GM20431 (cell line): ENCODE measurements around the gene METTL25.
"Not testable (repeated sequence)": the region's sequence is repeated elsewhere in the genome, so short reads cannot be mapped to it uniquely, and the experiment has no call there.

ENCODE experiments used
- in situ Hi-C: fragments of 300-500 bp; cut with MseI, MboI; formaldehyde crosslinking; loops from one replicate; pipeline ENCODE4 v1.15.0; 2020; ENCODE audit warnings: low sequenced_read_pairs; ENCODE audit not compliant: unreplicated experiment

Gene METTL25, protein sequence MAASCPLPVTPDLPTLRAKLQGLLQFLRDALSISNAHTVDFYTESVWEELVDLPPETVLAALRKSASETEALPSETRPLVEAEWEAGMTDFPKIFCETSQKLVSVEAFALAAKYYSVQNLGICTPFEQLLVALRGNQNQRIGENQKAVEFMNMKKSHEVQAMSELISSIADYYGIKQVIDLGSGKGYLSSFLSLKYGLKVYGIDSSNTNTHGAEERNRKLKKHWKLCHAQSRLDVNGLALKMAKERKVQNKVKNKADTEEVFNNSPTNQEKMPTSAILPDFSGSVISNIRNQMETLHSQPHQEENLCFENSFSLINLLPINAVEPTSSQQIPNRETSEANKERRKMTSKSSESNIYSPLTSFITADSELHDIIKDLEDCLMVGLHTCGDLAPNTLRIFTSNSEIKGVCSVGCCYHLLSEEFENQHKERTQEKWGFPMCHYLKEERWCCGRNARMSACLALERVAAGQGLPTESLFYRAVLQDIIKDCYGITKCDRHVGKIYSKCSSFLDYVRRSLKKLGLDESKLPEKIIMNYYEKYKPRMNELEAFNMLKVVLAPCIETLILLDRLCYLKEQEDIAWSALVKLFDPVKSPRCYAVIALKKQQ

DNA sequence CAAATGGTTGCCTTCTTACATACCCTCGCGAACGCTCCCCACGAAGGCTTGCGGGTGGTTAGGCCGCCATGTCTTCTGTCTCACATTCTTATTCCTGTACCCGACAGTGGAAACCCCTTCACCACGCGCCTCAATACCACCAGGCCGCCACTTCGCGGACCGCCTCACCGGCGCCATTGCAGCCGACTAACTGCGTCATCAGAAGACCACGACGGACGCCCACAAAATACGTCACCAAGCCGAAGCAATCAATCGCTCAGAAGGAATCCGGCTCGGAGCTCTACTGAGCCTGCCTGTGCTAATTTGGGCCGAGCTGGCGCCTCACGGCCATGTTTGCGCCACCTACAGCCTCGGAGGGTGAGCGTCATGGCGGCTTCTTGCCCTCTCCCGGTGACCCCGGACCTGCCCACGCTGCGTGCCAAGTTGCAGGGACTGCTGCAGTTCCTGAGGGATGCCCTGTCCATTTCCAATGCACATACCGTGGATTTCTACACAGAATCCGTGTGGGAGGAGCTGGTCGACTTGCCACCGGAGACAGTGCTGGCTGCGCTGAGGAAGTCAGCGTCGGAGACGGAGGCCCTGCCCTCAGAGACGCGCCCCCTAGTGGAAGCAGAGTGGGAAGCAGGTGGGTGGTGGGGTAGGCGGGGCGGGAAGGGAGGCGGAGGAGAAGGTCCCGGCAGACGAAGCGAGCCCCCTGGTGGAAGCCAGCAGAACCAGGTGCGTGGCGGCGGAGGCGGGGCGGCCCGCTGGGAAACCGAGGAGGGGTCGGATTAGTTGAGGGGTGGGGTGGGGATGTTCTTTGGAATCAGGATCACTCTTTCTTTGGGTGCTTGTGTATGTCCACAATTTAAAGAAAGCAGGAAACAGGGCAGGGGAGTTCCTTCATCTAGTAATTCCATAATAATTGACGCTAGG lies at the start of gene METTL25, which contains the start of gene CCDC59:
Gene METTL25 (plus strand): TSS at position 330 of the 915 bp plus-strand sequence. CDS start 37 bp downstream, at position 367.
Gene CCDC59 (minus strand): TSS at position 188 of the 915 bp plus-strand sequence. CDS start 11 bp downstream, at position 177.
- in situ Hi-C loops = no loop called here

DNA sequence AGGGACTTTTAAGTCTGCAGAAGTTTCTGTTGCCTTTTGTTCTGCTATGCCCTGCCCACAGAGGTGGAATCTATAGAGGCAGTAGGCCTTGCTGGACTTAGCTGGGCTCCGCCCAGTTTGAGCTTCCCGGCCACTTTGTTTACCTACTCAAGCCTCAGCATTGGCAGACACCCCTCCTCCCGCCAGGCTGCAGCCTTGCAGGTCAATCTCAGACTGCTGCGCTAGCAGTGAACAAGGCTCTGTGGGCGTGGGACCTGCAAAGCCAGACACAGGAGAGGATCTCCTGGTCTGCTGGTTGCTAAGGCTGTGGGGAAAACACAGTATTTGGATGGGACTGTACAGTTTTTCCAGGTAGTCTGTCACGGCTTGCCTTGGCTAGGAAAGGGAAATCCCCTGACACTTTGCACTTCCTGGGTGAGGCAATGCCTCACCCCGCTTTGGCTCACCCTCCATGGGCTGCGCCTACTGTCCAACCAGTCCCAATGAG lies 43.9 kb upstream of the METTL25 start:
- in situ Hi-C loops = no loop called here

DNA sequence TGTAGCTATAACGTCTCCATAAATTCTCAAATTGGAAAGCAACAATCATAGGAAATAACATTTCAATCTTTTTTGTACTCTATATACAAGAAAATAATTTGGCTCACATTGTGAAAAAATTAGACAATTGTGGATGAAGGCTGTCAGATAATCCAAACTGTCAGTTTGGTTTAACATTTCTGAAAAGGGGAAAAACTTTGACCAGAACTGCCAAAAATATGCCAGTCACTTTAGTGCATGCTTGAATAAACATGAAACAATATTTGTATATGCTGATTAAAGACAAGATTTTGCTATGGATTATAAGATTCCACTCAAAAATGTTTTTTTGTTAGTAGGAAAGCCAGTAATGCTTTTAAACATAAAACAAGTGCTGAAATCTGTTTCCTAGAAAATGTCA lies 39.1 kb upstream of the METTL25 start:
- in situ Hi-C loops = no loop called here

DNA sequence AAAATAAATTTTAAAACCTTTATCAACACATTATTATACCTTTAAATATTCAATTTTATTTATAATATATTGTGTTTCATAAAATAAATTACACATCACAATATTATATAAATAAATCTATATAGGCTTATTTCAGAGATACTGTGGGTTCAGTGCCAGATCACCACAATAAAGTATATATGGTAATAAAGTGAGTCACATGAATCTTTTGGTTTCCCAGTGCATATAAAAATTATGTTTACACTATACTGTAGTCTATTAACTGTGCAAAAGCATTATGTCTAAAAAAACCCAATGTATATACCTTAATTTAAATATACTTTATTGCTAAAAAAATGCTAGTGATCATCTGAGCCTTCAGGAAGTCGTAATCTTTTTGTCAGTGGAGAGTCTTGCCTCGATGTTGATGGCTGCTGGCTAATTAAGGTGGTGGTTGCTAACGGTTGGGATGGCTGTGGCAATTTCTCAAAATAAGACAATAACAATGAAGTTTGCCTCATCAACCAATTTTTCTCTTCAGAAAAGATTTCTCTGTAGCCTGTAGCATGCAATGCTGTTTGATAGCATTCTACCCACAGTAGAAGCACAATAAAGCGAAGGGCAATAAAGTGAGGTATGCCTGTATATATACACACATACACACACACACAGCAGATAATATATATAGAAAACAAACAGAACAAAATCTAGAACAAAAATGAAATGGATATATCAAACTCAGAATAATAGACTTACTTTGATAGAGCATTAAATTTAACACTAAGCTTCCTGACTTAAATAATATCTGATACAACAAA lies 32.6 kb upstream of the METTL25 start:
- in situ Hi-C loops = loop anchor here (25.0 kb wide), 1 partner anchor 688 kb away; no protein-coding TSS in a partner anchor

DNA sequence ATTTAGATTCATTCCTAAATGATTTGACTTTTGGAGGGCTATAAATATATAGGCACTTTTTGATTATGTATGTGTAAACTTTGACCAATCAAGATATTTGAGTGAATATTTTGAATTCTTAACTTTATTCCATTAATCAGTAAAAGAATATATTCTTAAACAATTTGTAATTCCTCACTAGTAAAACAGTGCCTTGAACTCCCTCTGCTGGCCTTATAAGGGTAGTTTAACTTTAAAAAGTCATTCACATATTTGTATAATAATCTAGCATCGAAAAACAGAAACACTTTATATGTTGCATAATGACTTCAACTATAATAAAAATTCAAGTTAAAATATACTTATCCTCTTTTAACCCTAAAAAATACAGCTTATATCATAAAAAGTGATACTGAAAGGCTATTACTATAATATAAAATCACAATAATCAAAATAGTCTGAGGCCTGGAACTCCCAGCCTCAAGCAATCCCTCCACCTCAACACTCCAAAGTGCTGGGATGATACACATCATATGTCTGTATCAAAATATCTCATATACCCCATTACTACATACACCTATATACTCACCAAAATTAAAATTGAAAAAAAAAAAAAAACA lies 31.3 kb upstream of the METTL25 start:
- in situ Hi-C loops = loop anchor here (25.0 kb wide), 1 partner anchor 690 kb away; no protein-coding TSS in a partner anchor

DNA sequence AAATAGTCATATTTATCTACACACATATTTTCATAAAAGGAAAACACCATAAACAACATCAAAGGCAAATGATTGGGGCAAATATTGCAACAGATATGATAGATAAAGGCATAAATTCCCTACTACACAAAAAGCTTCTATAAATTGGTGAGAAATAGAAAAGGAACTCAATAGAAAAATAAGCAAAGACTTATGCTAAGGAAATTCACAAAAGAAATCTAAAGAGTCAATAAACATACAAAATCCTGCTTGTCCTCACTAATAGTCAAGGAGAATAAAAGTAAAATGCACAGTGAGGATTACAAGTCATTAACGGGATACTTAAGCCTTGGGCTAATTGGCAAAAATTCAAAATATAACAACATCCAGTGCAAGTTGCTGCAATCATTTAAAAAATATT lies 30.5 kb upstream of the METTL25 start:
- in situ Hi-C loops = loop anchor here (25.0 kb wide), 1 partner anchor 691 kb away; no protein-coding TSS in a partner anchor

DNA sequence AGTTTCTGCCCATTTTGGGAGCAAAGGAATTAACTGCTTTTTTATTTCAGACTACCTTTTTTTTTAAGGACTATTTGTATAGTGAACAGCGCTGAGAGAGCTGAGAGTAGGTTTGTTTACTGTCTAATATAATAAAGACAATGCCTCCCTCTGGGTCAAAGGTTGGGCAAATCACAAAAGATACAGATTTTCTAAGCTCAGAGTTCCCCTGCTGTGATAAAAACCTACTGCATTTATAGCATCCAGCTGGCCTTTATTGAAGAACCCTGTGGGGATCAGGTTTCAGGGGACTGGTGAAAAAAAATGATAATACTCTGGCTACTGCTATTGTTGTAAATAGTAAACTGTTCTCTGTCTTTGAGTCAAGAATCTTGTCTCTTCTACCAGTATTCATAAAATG lies 28.8 kb upstream of the METTL25 start:
- in situ Hi-C loops = loop anchor here (25.0 kb wide), 1 partner anchor 692 kb away; no protein-coding TSS in a partner anchor

DNA sequence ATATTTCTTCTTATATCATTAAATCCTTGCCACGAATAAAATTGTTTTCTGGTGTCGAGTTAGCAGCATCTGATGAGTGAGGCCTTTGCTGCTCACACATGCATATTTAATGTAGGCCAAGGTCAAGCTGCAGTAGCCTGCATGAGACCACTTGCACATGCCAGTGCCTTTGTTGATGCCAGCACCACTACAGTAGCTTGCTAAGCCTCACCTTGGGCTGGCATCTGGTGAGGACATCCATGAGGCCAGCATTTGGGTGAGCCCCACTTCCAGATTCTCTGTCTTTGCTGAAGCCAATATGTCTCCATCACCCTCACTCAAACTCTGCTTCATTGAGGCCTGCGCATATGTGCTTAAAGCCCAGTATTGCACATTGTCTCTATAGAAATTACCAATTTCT lies 8.2 kb upstream of the METTL25 start:
- in situ Hi-C loops = no loop called here

DNA sequence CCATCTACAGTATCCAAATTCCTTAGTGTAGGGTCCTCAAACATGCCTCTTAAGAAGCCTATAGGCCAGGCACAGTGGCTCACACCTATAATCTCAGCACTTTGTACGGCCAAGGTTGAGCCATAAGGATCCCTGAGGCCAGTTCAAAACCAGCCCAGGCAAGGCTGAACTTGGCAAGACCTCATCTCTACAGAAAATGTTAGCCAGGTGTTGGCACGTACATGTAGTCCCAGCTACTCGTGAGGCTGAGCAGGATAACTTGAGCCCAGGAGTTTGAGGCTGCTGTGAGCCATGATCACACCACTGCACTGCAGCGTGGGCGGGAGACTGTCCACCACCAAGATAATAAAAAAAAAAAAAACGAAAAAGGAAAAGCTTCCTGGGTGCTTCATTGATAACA lies 6.9 kb upstream of the METTL25 start:
- in situ Hi-C loops = no loop called here

DNA sequence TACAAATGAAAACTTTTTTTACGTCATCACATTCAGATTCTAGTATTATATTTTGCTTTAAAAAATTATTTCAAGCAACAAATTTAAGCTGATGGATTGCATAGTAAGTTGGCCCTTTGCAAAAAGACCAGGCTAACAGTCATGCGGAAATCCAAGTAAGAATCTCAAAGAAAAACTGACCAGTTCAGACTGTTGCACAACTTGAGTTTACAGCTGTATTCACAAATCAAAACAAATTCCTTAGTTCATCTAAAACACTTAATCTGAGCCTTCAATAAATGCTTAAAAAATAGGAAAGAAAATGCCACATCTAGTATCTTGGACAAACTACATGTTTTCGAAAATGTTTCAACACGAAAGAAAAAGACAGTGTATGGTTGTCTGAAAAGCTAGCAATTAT lies 989 bp upstream of the METTL25 start:
- in situ Hi-C loops = no loop called here

DNA sequence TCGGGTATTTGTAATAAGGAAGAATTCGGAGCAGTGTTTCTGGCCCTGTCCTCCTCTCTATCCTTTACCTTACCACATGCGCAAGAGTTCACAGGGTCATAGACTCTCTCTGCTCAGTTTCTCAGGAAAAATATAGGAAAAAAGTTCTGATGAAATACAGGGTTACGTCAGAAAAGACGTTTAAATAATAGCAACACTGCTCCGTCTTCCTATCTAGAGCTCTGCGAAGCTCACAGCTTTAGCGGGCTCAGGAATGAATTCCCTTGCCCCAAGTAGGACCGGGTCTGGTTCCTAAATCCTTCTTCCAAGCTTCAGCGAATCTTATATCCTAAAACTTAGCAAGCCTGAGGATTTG lies 507 bp upstream of the METTL25 start:
- in situ Hi-C loops = no loop called here

DNA sequence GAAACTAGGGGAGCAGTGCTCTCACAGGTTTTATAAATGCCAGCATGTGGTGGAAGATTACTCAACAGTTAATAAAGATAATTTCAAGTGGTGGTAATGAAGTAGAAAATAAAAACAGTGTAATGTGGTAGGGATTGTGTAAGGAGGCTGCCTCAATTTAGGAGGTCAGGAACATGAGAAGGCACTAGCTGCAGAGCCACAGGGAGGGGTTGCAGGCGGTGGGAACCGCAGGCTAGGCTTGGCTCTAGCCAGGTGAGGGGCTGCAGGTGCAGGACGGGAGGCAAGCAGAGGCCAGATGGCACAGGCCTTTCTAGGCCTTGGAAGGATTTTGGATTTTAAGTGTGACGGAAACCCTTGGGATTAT lies 768 bp downstream of the METTL25 start:
- in situ Hi-C loops = no loop called here

DNA sequence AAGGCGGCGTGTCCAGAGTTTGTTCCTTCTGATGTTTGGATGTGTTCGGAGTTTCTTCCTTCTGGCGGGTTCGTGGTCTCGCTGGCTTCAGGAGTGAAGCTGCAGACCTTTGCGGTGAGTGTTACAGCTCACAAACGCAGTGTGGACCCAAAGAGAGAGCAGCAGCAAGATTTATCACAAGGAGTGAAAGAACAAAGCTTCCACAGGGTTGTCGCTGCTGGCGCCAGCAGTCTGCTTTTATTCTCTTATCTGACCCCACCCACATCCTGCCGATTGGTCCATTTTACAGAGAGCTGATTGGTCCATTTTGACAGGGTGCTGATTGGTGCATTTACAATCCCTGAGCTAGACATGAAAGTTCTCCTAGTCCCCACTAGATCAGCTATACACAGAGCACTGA lies 2.5 kb downstream of the METTL25 start:
- in situ Hi-C loops = not testable (repeated sequence)

DNA sequence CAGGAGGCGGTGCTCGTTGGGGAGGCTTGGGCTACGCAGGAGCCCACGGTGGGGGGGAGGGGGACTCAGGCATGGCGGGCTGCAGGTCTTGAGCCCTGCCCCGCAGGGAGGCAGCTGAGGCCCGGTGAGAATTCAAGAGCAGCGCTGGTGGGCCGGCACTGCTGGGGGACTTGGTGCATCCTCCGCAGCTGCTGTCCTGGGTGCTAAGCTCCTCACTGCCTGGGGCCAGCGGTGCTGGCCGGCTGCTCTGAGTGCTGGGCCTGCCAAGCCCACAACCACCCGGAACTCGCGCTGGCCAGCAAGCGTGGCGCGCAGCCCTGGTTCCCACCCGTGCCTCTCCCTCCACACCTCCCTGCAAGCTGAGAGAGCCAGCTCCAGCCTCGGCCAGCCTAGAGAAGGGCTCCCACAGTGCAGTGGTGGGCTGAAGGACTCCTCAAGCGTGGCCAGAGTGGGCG lies 3.2 kb downstream of the METTL25 start:
- in situ Hi-C loops = no loop called here

DNA sequence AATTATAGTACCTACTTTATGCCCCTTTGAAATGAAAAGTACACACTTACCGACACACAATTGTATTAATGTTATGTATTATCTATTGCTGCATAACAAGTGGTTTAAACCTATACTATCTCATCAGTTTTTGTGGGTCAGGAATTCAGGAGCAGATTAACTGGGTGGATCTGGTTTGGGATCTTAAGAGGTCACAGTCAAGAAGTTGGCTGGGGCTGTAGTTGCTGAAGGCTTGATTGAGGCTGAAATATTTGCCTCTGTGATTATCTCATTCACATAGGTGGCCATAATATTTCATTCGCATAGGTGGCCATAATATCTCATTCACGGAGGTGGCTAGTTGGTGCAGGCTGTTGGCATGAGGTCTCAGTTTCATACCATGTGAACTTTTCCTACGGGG lies 5.7 kb downstream of the METTL25 start:
- in situ Hi-C loops = no loop called here

DNA sequence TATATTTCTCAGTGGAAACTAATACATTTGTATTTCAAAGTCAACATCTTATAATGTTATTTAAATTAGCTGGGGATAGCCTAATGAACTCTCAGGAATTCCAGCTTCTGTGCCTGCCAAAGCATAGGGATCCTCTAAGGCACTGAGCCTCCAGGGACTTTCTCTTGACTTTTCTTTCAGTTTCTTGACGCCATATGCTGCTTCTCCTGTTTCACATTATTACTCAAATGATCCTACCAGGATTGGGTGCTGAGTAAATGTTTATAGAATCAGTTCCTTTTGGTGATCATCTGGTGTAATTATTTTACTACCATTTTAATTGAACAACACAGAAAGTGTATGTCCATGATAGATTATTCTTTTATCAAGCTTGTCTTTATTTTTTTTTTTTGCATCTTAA lies 7.9 kb downstream of the METTL25 start:
- in situ Hi-C loops = no loop called here

DNA sequence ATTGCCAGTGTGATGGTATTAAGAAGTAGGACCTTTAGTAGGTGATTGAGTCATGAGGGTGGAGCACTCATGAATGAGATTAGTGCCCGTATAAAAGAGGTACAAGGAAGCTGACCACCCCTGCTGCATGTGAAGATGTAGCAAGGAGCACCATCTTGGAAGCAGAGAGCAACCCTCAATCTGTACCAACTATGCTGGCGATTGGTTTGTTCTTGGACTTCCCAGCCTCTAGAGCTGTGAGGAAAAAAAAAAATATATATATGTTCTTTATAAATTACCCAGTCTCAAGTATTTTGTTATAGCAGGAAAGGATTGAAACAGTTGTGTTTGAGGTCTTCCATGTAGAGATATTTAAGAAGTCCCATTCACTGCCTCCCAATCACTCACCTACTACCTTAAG lies 16.9 kb downstream of the METTL25 start:
- in situ Hi-C loops = no loop called here

DNA sequence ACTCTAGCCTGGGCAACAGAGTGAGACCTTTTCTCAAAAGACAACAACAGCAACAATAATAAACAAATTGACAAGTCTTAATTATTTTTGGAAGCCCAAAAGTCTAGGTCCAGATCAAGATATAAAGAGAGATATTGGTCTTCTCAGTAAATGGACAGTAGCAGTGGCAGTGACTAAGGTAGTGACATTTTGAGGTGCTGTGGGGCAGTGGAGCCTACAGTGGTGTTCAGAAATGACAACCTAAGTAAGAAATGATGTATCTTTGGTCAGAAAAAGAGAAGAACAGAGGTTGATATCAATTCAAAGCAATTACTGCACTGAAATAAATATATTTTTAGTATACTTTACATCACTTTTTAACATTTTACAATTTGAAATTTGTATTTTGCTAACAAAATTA lies 20.7 kb downstream of the METTL25 start:
- in situ Hi-C loops = no loop called here

DNA sequence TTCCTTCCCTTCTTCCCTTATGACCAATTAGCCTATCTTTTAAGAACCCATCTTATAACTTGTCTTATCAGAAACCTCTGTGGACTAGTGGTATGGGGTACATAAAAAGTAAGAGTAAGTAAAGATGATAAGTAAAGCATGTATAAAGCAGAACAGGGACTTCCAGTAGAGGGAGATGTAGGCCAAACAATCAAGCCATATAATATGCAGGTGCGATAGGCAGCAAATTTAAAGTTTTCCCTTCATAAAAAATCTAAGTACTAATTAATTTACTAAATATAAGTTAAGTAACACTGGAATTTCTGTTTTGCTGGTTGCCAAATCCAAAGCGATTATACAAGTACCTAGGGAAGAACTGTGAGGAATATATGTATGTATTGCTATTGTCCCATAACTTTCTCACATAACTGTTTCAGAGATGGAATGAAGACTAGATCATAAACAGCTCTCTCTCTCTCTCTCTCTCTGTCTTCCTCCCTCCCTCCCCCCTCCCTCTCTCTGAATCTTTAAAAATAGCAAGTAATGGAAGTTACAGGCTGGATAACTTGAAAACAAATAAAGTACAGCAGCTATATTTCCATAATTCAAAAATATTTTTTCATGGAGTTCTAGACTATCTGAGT lies 25.7 kb downstream of the METTL25 start:
- in situ Hi-C loops = no loop called here
